Sigmoid colon (tissue), 4 donors: Measurements from ENCODE around the gene PRM2.

Experiments
- EP300 ChIP-seq, 4 donors: sonication (generic); formaldehyde crosslinking; IDR thresholded peaks; one replicate each; pipeline ENCODE4 v1.6.1; 2017; ENCODE audit warnings: antibody characterized with exemption in 4 of 4
- POLR2A ChIP-seq, 2 donors: fragments of 450-650 bp; IDR thresholded peaks; one replicate each; pipeline ENCODE4 v1.6.1; 2016; ENCODE audit warnings: antibody characterized with exemption in 2 of 2, mild to moderate bottlenecking in 2 of 2, moderate library complexity in 2 of 2
- POLR2AphosphoS5 ChIP-seq, 4 donors: sonication (generic); formaldehyde crosslinking; IDR thresholded peaks; one replicate each; pipeline ENCODE4 v1.6.1; 2017; ENCODE audit warnings: antibody characterized with exemption in 4 of 4
- TF ChIP-seq, protein P1 (sequence below), 4 experiments: fragments of 450-650 bp in 3 of 4; fragments of 200-600 bp in 1 of 4; IDR thresholded peaks; one replicate each; pipeline ENCODE4 v1.5.1; 2016 to 2019; ENCODE audit warnings: antibody characterized with exemption in 4 of 4, mild to moderate bottlenecking in 3 of 4, moderate library complexity in 2 of 4

DNA sequence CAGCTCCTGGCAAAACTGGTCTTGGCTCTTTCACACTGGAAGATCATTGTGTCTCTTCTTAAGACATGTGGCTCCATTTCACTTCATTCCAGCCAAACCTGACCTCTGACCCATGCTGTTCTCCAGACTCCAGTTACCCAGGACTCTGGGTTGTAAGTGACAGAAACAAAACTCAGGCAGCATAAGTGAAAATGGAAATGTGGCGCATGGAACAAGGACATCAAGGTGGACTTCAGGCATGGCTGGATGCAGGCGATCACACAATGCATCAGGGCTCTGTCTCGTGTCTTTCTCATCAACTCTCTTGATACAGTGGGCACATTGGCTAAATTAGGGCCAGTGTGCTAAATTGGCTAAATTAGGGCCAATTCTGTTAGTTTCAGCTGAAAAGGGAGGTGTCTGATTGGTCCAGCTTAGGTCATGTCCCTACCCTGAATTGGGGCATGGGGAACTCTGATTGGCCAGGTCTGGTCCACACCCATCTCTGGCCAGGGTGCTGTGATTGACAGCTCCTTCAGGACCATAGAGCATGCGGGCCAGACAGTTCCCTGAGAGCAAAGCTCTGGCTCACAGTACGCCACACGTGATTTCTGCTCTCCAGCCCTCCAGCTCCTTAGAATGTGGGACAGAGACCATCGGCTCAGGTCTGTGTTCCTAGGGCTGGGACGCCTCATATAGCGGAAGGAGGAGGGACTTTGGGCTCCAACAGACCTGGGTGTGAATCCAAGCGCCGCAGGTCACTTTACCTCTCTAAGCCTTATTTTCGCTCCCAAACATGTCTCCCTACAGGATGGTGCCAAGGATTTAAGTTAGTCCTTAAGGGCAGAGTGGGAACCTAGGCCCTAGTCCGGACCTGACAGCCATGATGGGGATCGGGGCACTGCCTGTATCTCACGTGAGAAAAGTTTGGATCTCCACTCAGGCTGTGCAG, 37.7 kb downstream of the PRM2 start:
- TF ChIP-seq, protein P1, sequence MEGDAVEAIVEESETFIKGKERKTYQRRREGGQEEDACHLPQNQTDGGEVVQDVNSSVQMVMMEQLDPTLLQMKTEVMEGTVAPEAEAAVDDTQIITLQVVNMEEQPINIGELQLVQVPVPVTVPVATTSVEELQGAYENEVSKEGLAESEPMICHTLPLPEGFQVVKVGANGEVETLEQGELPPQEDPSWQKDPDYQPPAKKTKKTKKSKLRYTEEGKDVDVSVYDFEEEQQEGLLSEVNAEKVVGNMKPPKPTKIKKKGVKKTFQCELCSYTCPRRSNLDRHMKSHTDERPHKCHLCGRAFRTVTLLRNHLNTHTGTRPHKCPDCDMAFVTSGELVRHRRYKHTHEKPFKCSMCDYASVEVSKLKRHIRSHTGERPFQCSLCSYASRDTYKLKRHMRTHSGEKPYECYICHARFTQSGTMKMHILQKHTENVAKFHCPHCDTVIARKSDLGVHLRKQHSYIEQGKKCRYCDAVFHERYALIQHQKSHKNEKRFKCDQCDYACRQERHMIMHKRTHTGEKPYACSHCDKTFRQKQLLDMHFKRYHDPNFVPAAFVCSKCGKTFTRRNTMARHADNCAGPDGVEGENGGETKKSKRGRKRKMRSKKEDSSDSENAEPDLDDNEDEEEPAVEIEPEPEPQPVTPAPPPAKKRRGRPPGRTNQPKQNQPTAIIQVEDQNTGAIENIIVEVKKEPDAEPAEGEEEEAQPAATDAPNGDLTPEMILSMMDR (IDR thresholded peaks at IDR 0.05) = no peak
- no peak for TF ChIP-seq POLR2A (IDR thresholded peaks at IDR 0.05)
- no peak for TF ChIP-seq POLR2AphosphoS5 (IDR thresholded peaks at IDR 0.05)
- TF ChIP-seq EP300 (IDR thresholded peaks at IDR 0.05) = no peak
